Right cardiac atrium (tissue), 5 donors: ENCODE data around the gene PRLH. TPM values are rescaled to one million over a fixed set of nuclear protein-coding genes. Genes with fewer than 3 reads are reported as not detected.

Experiments
- ATAC-seq, 2 donors: fragments of 200-7000 bp; cut with Tn5 transposase; one replicate each; pipeline versions ENCODE4 v1.8.0 to v1.9.1; 2020; ENCODE audit warnings: moderate library complexity in 2 of 2, mild to moderate bottlenecking in 1 of 2
- DNase-seq, 3 donors: peaks; one replicate each; pipeline ENCODE4 v3.0.0-alpha.2; 2020
- H3K27ac ChIP-seq: one replicate; pipeline ENCODE4 v1.5.1; 2013; ENCODE audit warnings: mild to moderate bottlenecking, low read length, control low read depth, moderate library complexity
- H3K27me3 ChIP-seq: one replicate; pipeline ENCODE4 v1.6.1; 2013; ENCODE audit not compliant: control insufficient read depth, insufficient read depth
- H3K4me1 ChIP-seq: one replicate; pipeline ENCODE4 v1.6.1; 2013; ENCODE audit warnings: low read length; ENCODE audit not compliant: control insufficient read depth, insufficient read depth
- H3K4me3 ChIP-seq: one replicate; pipeline ENCODE4 v1.5.1; 2013; ENCODE audit warnings: low read length, control low read depth
- H3K9me3 ChIP-seq: one replicate; pipeline ENCODE4 v1.6.1; 2013; ENCODE audit warnings: low read length; ENCODE audit not compliant: control insufficient read depth
- WGBS: extraction: QIAGEN DNeasy Blood & Tissue Kit; methylation state at CpG from one replicate; pipeline ENCODE4 v1.1.7; 2013; 5-methylcytosine and 5-hydroxymethylcytosine counted together
- intact Hi-C, 4 donors: fragments of 100-400 bp; cut with DNase I; formaldehyde crosslinking; loops; one replicate each; pipeline versions ENCODE4 v1.11.0 to v1.14.0; 2022 to 2023
- polyA plus RNA-seq: library from polyadenylated mRNA; stranded (reverse); fragments of 200-250 nt; gene quantifications from one replicate; pipeline ENCODE4 v1.2.3, GENCODE V29; 2013
- total RNA-seq, 4 donors: library from RNA; stranded (reverse); fragmentation: NEBNext Ultra II Directional; extraction: Animal tissue kit (Norgen Biotek cat#: 25700); gene quantifications; one replicate each; pipeline ENCODE4 v1.2.1, GENCODE V29; 2021
- donor health status: healthy with polysubstance abuse.
- donor health status: DM: no; HTN: yes; CAD: no.
- donor health status: DM: no; HTN: no; CAD: no.
- donor health status: DM: no; HTN: yes; CAD: no; lungs with severe emphysema.
- donor health status: DM: yes; HTN: yes; CAD: no.

The PRLH gene
- total and polyA plus RNA-seq, 5 donors = not detected

- no peaks in the 10 kb centered on the region for H3K9me3 ChIP-seq
- WGBS = 71% methylated on average over 13 of the region's 13 CpGs
- H3K27me3 ChIP-seq = no peaks in the 10 kb centered on the region
- no peak overlapping the region for H3K4me3 ChIP-seq
- DNase-seq = no peak
- peak in 1 of 2 donors; percentile 24 for ATAC-seq
- intact Hi-C loops = no loop called here
- no peaks in the 10 kb centered on the region for H3K4me1 ChIP-seq
- H3K27ac ChIP-seq = no peak overlapping the region
Observed at GRCh38 chr2:237540223-237540775, 26.1 kb upstream of the PRLH start.

GRCh38 chr2:237540823-237541222 lies 25.6 kb upstream of the PRLH start:
- Histone ChIP-seq H3K4me1 (no peaks in the 10 kb centered on the region), H3K4me3 (no peak overlapping the region), H3K27ac (no peak overlapping the region), H3K9me3 (no peaks in the 10 kb centered on the region), H3K27me3 (no peaks in the 10 kb centered on the region)
- peak; percentile 84 to 94 for ATAC-seq
- DNase-seq = peak; percentile 82 to 93 (median 84)
- 45% methylated on average over 6 of the region's 6 CpGs for WGBS
- intact Hi-C loops = no loop called here

GRCh38 chr2:237541243-237541642 lies 25.1 kb upstream of the PRLH start:
- Histone ChIP-seq H3K27ac (no peak overlapping the region), H3K4me1 (no peaks in the 10 kb centered on the region), H3K9me3 (no peaks in the 10 kb centered on the region), H3K27me3 (no peaks in the 10 kb centered on the region), H3K4me3 (no peak overlapping the region)
- DNase-seq (no peak), ATAC-seq (peak in 1 of 2 donors; percentile 8)
- intact Hi-C loops = no loop called here
- 76% methylated on average over 5 of the region's 5 CpGs for WGBS

GRCh38 chr2:237542001-237542704 lies 24.2 kb upstream of the PRLH start:
- DNase-seq (no peak), ATAC-seq (no peak)
- Histone ChIP-seq H3K27me3 (no peaks in the 10 kb centered on the region), H3K4me1 (no peaks in the 10 kb centered on the region), H3K4me3 (no peak overlapping the region), H3K9me3 (no peaks in the 10 kb centered on the region), H3K27ac (no peak overlapping the region)
- intact Hi-C loops = no loop called here
- WGBS = 93% methylated on average over 18 of the region's 18 CpGs

- WGBS = 74% methylated on average over 8 of the region's 8 CpGs
- Histone ChIP-seq H3K9me3 (no peaks in the 10 kb centered on the region), H3K27ac (no peak overlapping the region), H3K27me3 (no peaks in the 10 kb centered on the region), H3K4me1 (no peaks in the 10 kb centered on the region), H3K4me3 (no peak overlapping the region)
- DNase-seq (no peak), ATAC-seq (no peak)
- intact Hi-C loops = no loop called here
Observed at GRCh38 chr2:237546040-237546875, 20.1 kb upstream of the PRLH start.

- no peak for ATAC-seq
- DNase-seq = no peak
- Histone ChIP-seq H3K9me3 (no peaks in the 10 kb centered on the region), H3K4me3 (no peak overlapping the region), H3K4me1 (no peaks in the 10 kb centered on the region), H3K27me3 (no peaks in the 10 kb centered on the region), H3K27ac (no peak overlapping the region)
- WGBS = 81% methylated on average over 13 of the region's 13 CpGs
- intact Hi-C loops = no loop called here
Observed at GRCh38 chr2:237546876-237547395, 19.4 kb upstream of the PRLH start.

- Histone ChIP-seq H3K27ac (no peak overlapping the region), H3K27me3 (no peaks in the 10 kb centered on the region), H3K4me1 (no peaks in the 10 kb centered on the region), H3K4me3 (no peak overlapping the region), H3K9me3 (no peaks in the 10 kb centered on the region)
- ATAC-seq = no peak
- intact Hi-C loops = no loop called here
- DNase-seq = no peak
- WGBS = 55% methylated on average over 11 of the region's 11 CpGs
Observed at GRCh38 chr2:237547841-237548416, 18.4 kb upstream of the PRLH start.

- intact Hi-C loops = no loop called here
- ATAC-seq (no peak), DNase-seq (no peak)
- Histone ChIP-seq H3K27ac (no peak overlapping the region), H3K4me3 (no peak overlapping the region), H3K27me3 (no peaks in the 10 kb centered on the region), H3K9me3 (no peaks in the 10 kb centered on the region), H3K4me1 (no peaks in the 10 kb centered on the region)
- 88% methylated on average over 8 of the region's 8 CpGs for WGBS
Observed at GRCh38 chr2:237549216-237549615, 17.2 kb upstream of the PRLH start.

GRCh38 chr2:237549643-237550415 lies 16.5 kb upstream of the PRLH start:
- Histone ChIP-seq H3K27ac (no peak overlapping the region), H3K9me3 (no peaks in the 10 kb centered on the region), H3K4me3 (no peak overlapping the region), H3K27me3 (no peaks in the 10 kb centered on the region), H3K4me1 (no peaks in the 10 kb centered on the region)
- WGBS = 75% methylated on average over 17 of the region's 17 CpGs
- DNase-seq (no peak), ATAC-seq (peak in 1 of 2 donors; percentile 38)
- intact Hi-C loops = loop anchor here in 1 of 4 donors (10.0 kb wide), 1 partner anchor 125 kb away; no protein-coding TSS in a partner anchor

- Histone ChIP-seq H3K27ac (no peak overlapping the region), H3K27me3 (no peaks in the 10 kb centered on the region), H3K9me3 (no peaks in the 10 kb centered on the region), H3K4me1 (no peaks in the 10 kb centered on the region), H3K4me3 (no peak overlapping the region)
- ATAC-seq = peak; percentile 25
- DNase-seq = no peak
- WGBS = 91% methylated on average over 16 of the region's 16 CpGs
- intact Hi-C loops = loop anchor here in 1 of 4 donors (10.0 kb wide), 1 partner anchor 126 kb away; no protein-coding TSS in a partner anchor
Observed at GRCh38 chr2:237551071-237551574, 15.3 kb upstream of the PRLH start.
